ENCODE measurements around the gene IRS1.
A peak's percentile ranks its signal among the peaks of the same experiment; 100 is the strongest.

The IRS1 gene

GRCh38 chr2:226788881-226789490 lies 10.6 kb downstream of the IRS1 start:
- Histone ChIP-seq H3K9me3 (ENCODE audit: control insufficient read depth in 1 of 2, low read length in 2 of 2) (no peaks in the 10 kb centered on the region), H3K27ac (ENCODE audit: low read length) (peak overlapping the region; percentile 29), H3K4me3 (ENCODE audit: low read depth in 1 of 2, low read length in 2 of 2) (no peak overlapping the region), H3K36me3 (ENCODE audit: control insufficient read depth in 1 of 2, insufficient read depth in 2 of 2, low read length in 2 of 2) (no peaks in the 10 kb centered on the region), H3K4me1 (ENCODE audit: control insufficient read depth in 1 of 2, insufficient read depth in 2 of 2, low read length in 2 of 2) (peaks cover 0 to 18% of the 10 kb centered on the region in 2 donors), H3K27me3 (ENCODE audit: low read depth, low read length) (no peaks in the 10 kb centered on the region)

GRCh38 chr2:226788064-226788463 lies 11.6 kb downstream of the IRS1 start:
- H3K4me1 ChIP-seq (ENCODE audit: control insufficient read depth in 1 of 2, insufficient read depth in 2 of 2, low read length in 2 of 2), result peaks cover 0 to 18% of the 10 kb centered on the region in 2 donors
- no peak overlapping the region for H3K4me3 ChIP-seq (ENCODE audit: low read depth in 1 of 2, low read length in 2 of 2)
- no peaks in the 10 kb centered on the region for H3K36me3 ChIP-seq (ENCODE audit: control insufficient read depth in 1 of 2, insufficient read depth in 2 of 2, low read length in 2 of 2)
- H3K9me3 ChIP-seq (ENCODE audit: control insufficient read depth in 1 of 2, low read length in 2 of 2), result no peaks in the 10 kb centered on the region
- no peak overlapping the region for H3K27ac ChIP-seq (ENCODE audit: low read length)
- no peaks in the 10 kb centered on the region for H3K27me3 ChIP-seq (ENCODE audit: low read depth, low read length)

- Histone ChIP-seq H3K27me3 (ENCODE audit: low read depth, low read length) (no peaks in the 10 kb centered on the region), H3K4me1 (ENCODE audit: control insufficient read depth in 1 of 2, insufficient read depth in 2 of 2, low read length in 2 of 2) (peaks cover 0 to 3% of the 10 kb centered on the region in 2 donors), H3K4me3 (ENCODE audit: low read depth in 1 of 2, low read length in 2 of 2) (no peak overlapping the region), H3K36me3 (ENCODE audit: control insufficient read depth in 1 of 2, insufficient read depth in 2 of 2, low read length in 2 of 2) (no peaks in the 10 kb centered on the region), H3K9me3 (ENCODE audit: control insufficient read depth in 1 of 2, low read length in 2 of 2) (no peaks in the 10 kb centered on the region), H3K27ac (ENCODE audit: low read length) (no peak overlapping the region)
Measured at GRCh38 chr2:226783885-226784284, 15.7 kb downstream of the IRS1 start.

- Histone ChIP-seq H3K9me3 (ENCODE audit: control insufficient read depth in 1 of 2, low read length in 2 of 2) (no peaks in the 10 kb centered on the region), H3K4me3 (ENCODE audit: low read depth in 1 of 2, low read length in 2 of 2) (no peak overlapping the region), H3K36me3 (ENCODE audit: control insufficient read depth in 1 of 2, insufficient read depth in 2 of 2, low read length in 2 of 2) (no peaks in the 10 kb centered on the region), H3K27ac (ENCODE audit: low read length) (peak overlapping the region; percentile 28), H3K27me3 (ENCODE audit: low read depth, low read length) (no peaks in the 10 kb centered on the region), H3K4me1 (ENCODE audit: control insufficient read depth in 1 of 2, insufficient read depth in 2 of 2, low read length in 2 of 2) (peaks cover 0 to 3% of the 10 kb centered on the region in 2 donors)
Measured at GRCh38 chr2:226782092-226782713, 17.4 kb downstream of the IRS1 start.

GRCh38 chr2:226780431-226780830 lies 19.2 kb downstream of the IRS1 start:
- Histone ChIP-seq H3K4me1 (ENCODE audit: control insufficient read depth in 1 of 2, insufficient read depth in 2 of 2, low read length in 2 of 2) (peaks cover 0 to 3% of the 10 kb centered on the region in 2 donors), H3K27ac (ENCODE audit: low read length) (no peak overlapping the region), H3K4me3 (ENCODE audit: low read depth in 1 of 2, low read length in 2 of 2) (no peak overlapping the region), H3K36me3 (ENCODE audit: control insufficient read depth in 1 of 2, insufficient read depth in 2 of 2, low read length in 2 of 2) (no peaks in the 10 kb centered on the region), H3K9me3 (ENCODE audit: control insufficient read depth in 1 of 2, low read length in 2 of 2) (peaks cover 0 to 2% of the 10 kb centered on the region in 2 donors), H3K27me3 (ENCODE audit: low read depth, low read length) (no peaks in the 10 kb centered on the region)

- Histone ChIP-seq H3K27ac (ENCODE audit: low read length) (no peak overlapping the region), H3K4me1 (ENCODE audit: control insufficient read depth in 1 of 2, insufficient read depth in 2 of 2, low read length in 2 of 2) (peaks cover 5 to 11% of the 10 kb centered on the region in 2 donors), H3K36me3 (ENCODE audit: control insufficient read depth in 1 of 2, insufficient read depth in 2 of 2, low read length in 2 of 2) (peaks cover 0 to 9% of the 10 kb centered on the region in 2 donors), H3K27me3 (ENCODE audit: low read depth, low read length) (no peaks in the 10 kb centered on the region), H3K9me3 (ENCODE audit: control insufficient read depth in 1 of 2, low read length in 2 of 2) (peaks cover 5 to 12% of the 10 kb centered on the region in 2 donors), H3K4me3 (ENCODE audit: low read depth in 1 of 2, low read length in 2 of 2) (no peak overlapping the region)
Measured at GRCh38 chr2:226777611-226778010, 22.0 kb downstream of the IRS1 start.

GRCh38 chr2:226776104-226776503 lies 23.5 kb downstream of the IRS1 start:
- no peak overlapping the region for H3K4me3 ChIP-seq (ENCODE audit: low read depth in 1 of 2, low read length in 2 of 2)

GRCh38 chr2:226775032-226775509 lies 24.5 kb downstream of the IRS1 start:
- Histone ChIP-seq H3K27ac (ENCODE audit: low read length) (no peak overlapping the region), H3K36me3 (ENCODE audit: control insufficient read depth in 1 of 2, insufficient read depth in 2 of 2, low read length in 2 of 2) (peaks cover 0 to 9% of the 10 kb centered on the region in 2 donors), H3K27me3 (ENCODE audit: low read depth, low read length) (no peaks in the 10 kb centered on the region), H3K4me1 (ENCODE audit: control insufficient read depth in 1 of 2, insufficient read depth in 2 of 2, low read length in 2 of 2) (peaks cover 13 to 23% of the 10 kb centered on the region in 2 donors), H3K4me3 (ENCODE audit: low read depth in 1 of 2, low read length in 2 of 2) (no peak overlapping the region), H3K9me3 (ENCODE audit: control insufficient read depth in 1 of 2, low read length in 2 of 2) (peaks cover 5 to 12% of the 10 kb centered on the region in 2 donors)

More at GRCh38 chr2:226776104-226776503, 23.5 kb downstream of the IRS1 start:
- peaks cover 5 to 12% of the 10 kb centered on the region in 2 donors for H3K9me3 ChIP-seq (ENCODE audit: control insufficient read depth in 1 of 2, low read length in 2 of 2)
- H3K36me3 ChIP-seq (ENCODE audit: control insufficient read depth in 1 of 2, insufficient read depth in 2 of 2, low read length in 2 of 2), result peaks cover 0 to 9% of the 10 kb centered on the region in 2 donors
- H3K4me1 ChIP-seq (ENCODE audit: control insufficient read depth in 1 of 2, insufficient read depth in 2 of 2, low read length in 2 of 2), result peaks cover 13 to 19% of the 10 kb centered on the region in 2 donors
- H3K27me3 ChIP-seq (ENCODE audit: low read depth, low read length), result no peaks in the 10 kb centered on the region
- H3K27ac ChIP-seq (ENCODE audit: low read length), result no peak overlapping the region

- peaks cover 0 to 9% of the 10 kb centered on the region in 2 donors for H3K36me3 ChIP-seq (ENCODE audit: control insufficient read depth in 1 of 2, insufficient read depth in 2 of 2, low read length in 2 of 2)
- H3K9me3 ChIP-seq (ENCODE audit: control insufficient read depth in 1 of 2, low read length in 2 of 2), result peaks cover 5 to 12% of the 10 kb centered on the region in 2 donors
- peaks cover 13 to 23% of the 10 kb centered on the region in 2 donors for H3K4me1 ChIP-seq (ENCODE audit: control insufficient read depth in 1 of 2, insufficient read depth in 2 of 2, low read length in 2 of 2)
- H3K27ac ChIP-seq (ENCODE audit: low read length), result peak overlapping the region; percentile 33
- no peak overlapping the region for H3K4me3 ChIP-seq (ENCODE audit: low read depth in 1 of 2, low read length in 2 of 2)
- no peaks in the 10 kb centered on the region for H3K27me3 ChIP-seq (ENCODE audit: low read depth, low read length)
Measured at GRCh38 chr2:226773291-226773690, 26.3 kb downstream of the IRS1 start.

- H3K36me3 ChIP-seq (ENCODE audit: control insufficient read depth in 1 of 2, insufficient read depth in 2 of 2, low read length in 2 of 2), result peaks cover 0 to 9% of the 10 kb centered on the region in 2 donors
- H3K4me1 ChIP-seq (ENCODE audit: control insufficient read depth in 1 of 2, insufficient read depth in 2 of 2, low read length in 2 of 2), result peaks cover 13 to 23% of the 10 kb centered on the region in 2 donors
- no peak overlapping the region for H3K4me3 ChIP-seq (ENCODE audit: low read depth in 1 of 2, low read length in 2 of 2)
- H3K27me3 ChIP-seq (ENCODE audit: low read depth, low read length), result no peaks in the 10 kb centered on the region
- peaks cover 5 to 12% of the 10 kb centered on the region in 2 donors for H3K9me3 ChIP-seq (ENCODE audit: control insufficient read depth in 1 of 2, low read length in 2 of 2)
- H3K27ac ChIP-seq (ENCODE audit: low read length), result peak overlapping the region; percentile 33
Measured at GRCh38 chr2:226772389-226773179, 27.0 kb downstream of the IRS1 start.

- Histone ChIP-seq H3K9me3 (ENCODE audit: control insufficient read depth in 1 of 2, low read length in 2 of 2) (peaks cover 5 to 12% of the 10 kb centered on the region in 2 donors), H3K27ac (ENCODE audit: low read length) (no peak overlapping the region), H3K4me1 (ENCODE audit: control insufficient read depth in 1 of 2, insufficient read depth in 2 of 2, low read length in 2 of 2) (peaks cover 13 to 27% of the 10 kb centered on the region in 2 donors)
Measured at GRCh38 chr2:226771067-226771466, 28.6 kb downstream of the IRS1 start.

More at GRCh38 chr2:226771067-226771466, 28.6 kb downstream of the IRS1 start:
- Histone ChIP-seq H3K4me3 (ENCODE audit: low read depth in 1 of 2, low read length in 2 of 2) (no peak overlapping the region), H3K36me3 (ENCODE audit: control insufficient read depth in 1 of 2, insufficient read depth in 2 of 2, low read length in 2 of 2) (peaks cover 0 to 9% of the 10 kb centered on the region in 2 donors), H3K27me3 (ENCODE audit: low read depth, low read length) (no peaks in the 10 kb centered on the region)

Data from muscle layer of duodenum (tissue), 2 donors.